Measurements from ENCODE around the gene CLMN.

Gene CLMN

GRCh38 chr14:95260537-95261361 is 59.0 kb downstream of the CLMN start:
- DNase-seq: no peak

- peak; percentile 10 for DNase-seq
Measured at GRCh38 chr14:95258754-95259593, 60.7 kb downstream of the CLMN start.

- no peak for DNase-seq
Measured at GRCh38 chr14:95258156-95258555, 61.6 kb downstream of the CLMN start.

- no peak for DNase-seq
Measured at GRCh38 chr14:95257521-95257920, 62.2 kb downstream of the CLMN start.

- no peak for DNase-seq
Measured at GRCh38 chr14:95256776-95257060, 63.0 kb downstream of the CLMN start.

- no peak for DNase-seq
Measured at GRCh38 chr14:95256002-95256775, 63.5 kb downstream of the CLMN start.

GRCh38 chr14:95255487-95255886 is 64.2 kb downstream of the CLMN start:
- peak; percentile 13 for DNase-seq

- DNase-seq: no peak
Measured at GRCh38 chr14:95255013-95255412, 64.7 kb downstream of the CLMN start.

GRCh38 chr14:95254288-95254687 is 65.4 kb downstream of the CLMN start:
- DNase-seq: no peak

- no peak for DNase-seq
Measured at GRCh38 chr14:95253039-95253630, 66.6 kb downstream of the CLMN start.

- no peak for DNase-seq
Measured at GRCh38 chr14:95252219-95252618, 67.5 kb downstream of the CLMN start.

- no peak for DNase-seq
Measured at GRCh38 chr14:95250936-95251335, 68.8 kb downstream of the CLMN start.

- DNase-seq: no peak
Measured at GRCh38 chr14:95250140-95250769, 69.5 kb downstream of the CLMN start.

- no peak for DNase-seq
Measured at GRCh38 chr14:95248432-95248831, 71.3 kb downstream of the CLMN start.

GRCh38 chr14:95246870-95247269 is 72.8 kb downstream of the CLMN start:
- no peak for DNase-seq

- DNase-seq: no peak
Measured at GRCh38 chr14:95245334-95245733, 74.4 kb downstream of the CLMN start.

GRCh38 chr14:95244587-95244986 is 75.1 kb downstream of the CLMN start:
- no peak for DNase-seq

GRCh38 chr14:95242870-95243269 is 76.8 kb downstream of the CLMN start:
- no peak for DNase-seq

GRCh38 chr14:95240859-95241813 is 78.6 kb downstream of the CLMN start:
- DNase-seq: no peak

- DNase-seq: peak; percentile 50
Measured at GRCh38 chr14:95238487-95239298, 81.0 kb downstream of the CLMN start.

GRCh38 chr14:95237958-95238340 is 81.8 kb downstream of the CLMN start:
- DNase-seq: no peak
